ENCODE measurements around the gene DBN1. TPM values are rescaled to one million over a fixed set of nuclear protein-coding genes. Genes with fewer than 3 reads are reported as not detected.

DBN1 gene
- total RNA-seq, 1 experiment from 2014 or later, result 195 TPM

DNA sequence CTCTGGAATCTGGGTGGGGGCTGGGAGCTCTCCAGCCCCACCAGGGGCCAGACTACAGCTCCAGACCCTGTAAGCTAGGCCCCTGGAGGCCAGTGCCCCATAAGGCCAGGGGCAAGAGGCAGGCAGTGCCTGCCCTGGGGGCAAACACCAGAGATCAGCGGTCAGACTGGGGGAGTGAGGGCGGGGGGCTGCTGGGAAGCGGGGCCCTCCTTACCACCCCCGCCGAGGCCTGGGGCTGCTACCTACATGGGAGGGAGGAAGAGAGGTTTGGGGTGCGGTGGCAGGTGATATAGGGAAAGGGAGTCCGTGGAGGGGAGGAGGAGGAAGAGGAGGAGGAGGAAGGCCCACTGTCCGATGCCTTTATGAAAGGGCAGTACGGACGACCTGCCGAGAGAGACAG is 14.1 kb downstream of the DBN1 start:
- in situ Hi-C loops (cut with HindIII; ENCODE audit: low pct_unique_long_range_greater_than_20kb, low sequenced_read_pairs), result no loop called here
- Histone ChIP-seq H3K9me3 (ENCODE audit: control insufficient read depth, insufficient read depth, low read depth, low read length) (no peaks in the 10 kb centered on the region), H3K36me3 (ENCODE audit: control insufficient read depth, insufficient read depth, low read length) (peaks cover 3% of the 10 kb centered on the region; the same call in 1 of the 2 replicates), H3K27ac (ENCODE audit: low read length) (no peak overlapping the region), H3K27me3 (ENCODE audit: control insufficient read depth, insufficient read depth, low read length) (no peaks in the 10 kb centered on the region), H3K4me1 (ENCODE audit: control insufficient read depth, insufficient read depth, low read length) (peaks cover 12% of the 10 kb centered on the region), H3K4me3 (ENCODE audit: low read depth in 2 of 2, low read length in 2 of 2) (no peak overlapping the region)
- TF ChIP-seq, protein P1, sequence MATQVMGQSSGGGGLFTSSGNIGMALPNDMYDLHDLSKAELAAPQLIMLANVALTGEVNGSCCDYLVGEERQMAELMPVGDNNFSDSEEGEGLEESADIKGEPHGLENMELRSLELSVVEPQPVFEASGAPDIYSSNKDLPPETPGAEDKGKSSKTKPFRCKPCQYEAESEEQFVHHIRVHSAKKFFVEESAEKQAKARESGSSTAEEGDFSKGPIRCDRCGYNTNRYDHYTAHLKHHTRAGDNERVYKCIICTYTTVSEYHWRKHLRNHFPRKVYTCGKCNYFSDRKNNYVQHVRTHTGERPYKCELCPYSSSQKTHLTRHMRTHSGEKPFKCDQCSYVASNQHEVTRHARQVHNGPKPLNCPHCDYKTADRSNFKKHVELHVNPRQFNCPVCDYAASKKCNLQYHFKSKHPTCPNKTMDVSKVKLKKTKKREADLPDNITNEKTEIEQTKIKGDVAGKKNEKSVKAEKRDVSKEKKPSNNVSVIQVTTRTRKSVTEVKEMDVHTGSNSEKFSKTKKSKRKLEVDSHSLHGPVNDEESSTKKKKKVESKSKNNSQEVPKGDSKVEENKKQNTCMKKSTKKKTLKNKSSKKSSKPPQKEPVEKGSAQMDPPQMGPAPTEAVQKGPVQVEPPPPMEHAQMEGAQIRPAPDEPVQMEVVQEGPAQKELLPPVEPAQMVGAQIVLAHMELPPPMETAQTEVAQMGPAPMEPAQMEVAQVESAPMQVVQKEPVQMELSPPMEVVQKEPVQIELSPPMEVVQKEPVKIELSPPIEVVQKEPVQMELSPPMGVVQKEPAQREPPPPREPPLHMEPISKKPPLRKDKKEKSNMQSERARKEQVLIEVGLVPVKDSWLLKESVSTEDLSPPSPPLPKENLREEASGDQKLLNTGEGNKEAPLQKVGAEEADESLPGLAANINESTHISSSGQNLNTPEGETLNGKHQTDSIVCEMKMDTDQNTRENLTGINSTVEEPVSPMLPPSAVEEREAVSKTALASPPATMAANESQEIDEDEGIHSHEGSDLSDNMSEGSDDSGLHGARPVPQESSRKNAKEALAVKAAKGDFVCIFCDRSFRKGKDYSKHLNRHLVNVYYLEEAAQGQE (IDR thresholded peaks at IDR 0.05; ENCODE audit: insufficient read depth in 1 of 2, low read depth in 2 of 2, low read length in 1 of 2), result no peak
- no peak for TF ChIP-seq SIN3A (IDR thresholded peaks at IDR 0.05; ENCODE audit: borderline replicate concordance, insufficient read depth, low read depth, low read length)
- TF ChIP-seq TCF7L2 (IDR thresholded peaks at IDR 0.05; ENCODE audit: low read depth, low read length), result no peak
- no peak for TF ChIP-seq POLR2AphosphoS5 (IDR thresholded peaks at IDR 0.05; ENCODE audit: low read depth, low read length)
- TF ChIP-seq, protein P2, sequence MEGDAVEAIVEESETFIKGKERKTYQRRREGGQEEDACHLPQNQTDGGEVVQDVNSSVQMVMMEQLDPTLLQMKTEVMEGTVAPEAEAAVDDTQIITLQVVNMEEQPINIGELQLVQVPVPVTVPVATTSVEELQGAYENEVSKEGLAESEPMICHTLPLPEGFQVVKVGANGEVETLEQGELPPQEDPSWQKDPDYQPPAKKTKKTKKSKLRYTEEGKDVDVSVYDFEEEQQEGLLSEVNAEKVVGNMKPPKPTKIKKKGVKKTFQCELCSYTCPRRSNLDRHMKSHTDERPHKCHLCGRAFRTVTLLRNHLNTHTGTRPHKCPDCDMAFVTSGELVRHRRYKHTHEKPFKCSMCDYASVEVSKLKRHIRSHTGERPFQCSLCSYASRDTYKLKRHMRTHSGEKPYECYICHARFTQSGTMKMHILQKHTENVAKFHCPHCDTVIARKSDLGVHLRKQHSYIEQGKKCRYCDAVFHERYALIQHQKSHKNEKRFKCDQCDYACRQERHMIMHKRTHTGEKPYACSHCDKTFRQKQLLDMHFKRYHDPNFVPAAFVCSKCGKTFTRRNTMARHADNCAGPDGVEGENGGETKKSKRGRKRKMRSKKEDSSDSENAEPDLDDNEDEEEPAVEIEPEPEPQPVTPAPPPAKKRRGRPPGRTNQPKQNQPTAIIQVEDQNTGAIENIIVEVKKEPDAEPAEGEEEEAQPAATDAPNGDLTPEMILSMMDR (IDR thresholded peaks at IDR 0.05), result no peak
- intact Hi-C loops (cut with micrococcal nuclease; ENCODE audit: unreplicated experiment), result loop anchor here (10.0 kb wide), 1 partner anchor 145 kb away; the partner anchor contains the start of gene MXD3
- CTCF ChIA-PET, result no interaction called here
- ATAC-seq (no peak), DNase-seq (ENCODE audit: low read depth, low spot score) (no peak)
- no TSS peak for BruUV-seq (replicated peaks)
- POLR2A ChIA-PET, result no interaction called here

DNA sequence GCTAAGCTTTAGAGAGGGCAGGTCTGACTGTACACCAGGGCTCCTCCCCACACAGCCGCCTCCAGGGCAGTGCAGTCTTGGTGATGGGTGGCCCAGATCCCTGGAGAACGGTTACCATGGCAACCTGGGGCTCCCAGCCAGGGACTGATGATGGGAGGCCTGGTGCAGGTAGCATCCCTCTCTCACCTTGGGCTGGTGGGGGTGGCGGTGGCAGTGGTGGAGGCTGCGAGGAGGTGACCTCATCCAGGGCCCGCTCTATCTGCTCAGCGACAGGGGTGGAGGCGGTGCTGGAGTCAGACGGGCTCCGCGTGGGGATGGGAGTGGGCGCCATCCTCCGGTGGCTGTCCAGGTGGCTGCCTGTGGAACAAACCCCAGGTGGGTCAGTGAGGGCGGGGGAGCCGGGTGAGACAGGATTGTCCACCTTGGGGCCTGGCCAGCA is 14.5 kb downstream of the DBN1 start:
- no peak for TF ChIP-seq TCF7L2 (IDR thresholded peaks at IDR 0.05; ENCODE audit: low read depth, low read length)
- TF ChIP-seq, protein P2 (IDR thresholded peaks at IDR 0.05), result no peak
- no peak for TF ChIP-seq SIN3A (IDR thresholded peaks at IDR 0.05; ENCODE audit: borderline replicate concordance, insufficient read depth, low read depth, low read length)
- TF ChIP-seq, protein P1 (IDR thresholded peaks at IDR 0.05; ENCODE audit: insufficient read depth in 1 of 2, low read depth in 2 of 2, low read length in 1 of 2), result no peak
- TF ChIP-seq POLR2AphosphoS5 (IDR thresholded peaks at IDR 0.05; ENCODE audit: low read depth, low read length), result no peak
- no peak overlapping the region for H3K4me3 ChIP-seq (ENCODE audit: low read depth in 2 of 2, low read length in 2 of 2)
- no peak overlapping the region for H3K27ac ChIP-seq (ENCODE audit: low read length)
- intact Hi-C loops (cut with micrococcal nuclease; ENCODE audit: unreplicated experiment), result loop anchor here (10.0 kb wide), 1 partner anchor 144 kb away; the partner anchor contains the start of gene MXD3
- H3K9me3 ChIP-seq (ENCODE audit: control insufficient read depth, insufficient read depth, low read depth, low read length), result no peaks in the 10 kb centered on the region
- ChIA-PET CTCF (no interaction called here), POLR2A (no interaction called here)
- no peak for ATAC-seq
- peaks cover 12% of the 10 kb centered on the region for H3K4me1 ChIP-seq (ENCODE audit: control insufficient read depth, insufficient read depth, low read length)
- BruUV-seq (replicated peaks), result no TSS peak
- peaks cover 3% of the 10 kb centered on the region; the same call in 1 of the 2 replicates for H3K36me3 ChIP-seq (ENCODE audit: control insufficient read depth, insufficient read depth, low read length)
- DNase-seq (ENCODE audit: low read depth, low spot score), result no peak
- no peaks in the 10 kb centered on the region for H3K27me3 ChIP-seq (ENCODE audit: control insufficient read depth, insufficient read depth, low read length)
- in situ Hi-C loops (cut with HindIII; ENCODE audit: low pct_unique_long_range_greater_than_20kb, low sequenced_read_pairs), result no loop called here
